ENCODE results near the gene PSMA6. TPM values are rescaled to one million over a fixed set of nuclear protein-coding genes. Genes with fewer than 3 reads are reported as not detected.

PSMA6 gene
- total RNA-seq, 1 donor from 2014 or later: 230 TPM

DNA sequence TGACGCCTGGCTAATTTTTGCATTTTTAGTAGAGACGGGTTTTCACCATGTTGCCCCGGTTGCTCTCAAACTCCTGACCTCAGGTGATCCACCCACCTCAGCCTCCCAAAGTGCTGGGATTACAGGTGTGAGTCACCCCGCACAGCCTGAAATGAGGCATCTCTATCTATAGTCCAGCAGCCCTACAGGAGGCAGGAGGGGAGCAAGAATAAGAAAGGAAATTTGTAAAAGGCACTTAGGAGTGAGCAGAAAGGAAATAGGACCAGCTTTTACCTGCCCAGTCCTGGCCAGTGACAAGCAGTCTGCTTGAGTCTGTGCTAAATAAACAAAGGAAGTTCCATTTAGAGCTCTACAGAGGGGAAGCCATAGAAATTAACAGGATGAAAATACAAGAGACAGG lies 15.0 kb upstream of the PSMA6 start:
- H3K9me3 ChIP-seq (ENCODE audit: control insufficient read depth in 3 of 3, low read length in 3 of 3): no peaks in the 10 kb centered on the region
- H3K27me3 ChIP-seq (ENCODE audit: control insufficient read depth in 3 of 3, insufficient read depth in 3 of 3, low read length in 3 of 3): no peaks in the 10 kb centered on the region
- H3K27ac ChIP-seq (ENCODE audit: low read depth, low read length): no peak overlapping the region
- no peak overlapping the region for H3K9ac ChIP-seq (ENCODE audit: low read depth in 1 of 3, low read length in 3 of 3)
- peaks cover 2 to 10% (median 5%) of the 10 kb centered on the region in 3 donors for H3K36me3 ChIP-seq (ENCODE audit: control insufficient read depth in 3 of 3, insufficient read depth in 3 of 3, low read length in 3 of 3)
- no peak overlapping the region for H3K4me3 ChIP-seq (ENCODE audit: low read length in 3 of 3)
- H3K4me1 ChIP-seq (ENCODE audit: control insufficient read depth in 3 of 3, insufficient read depth in 3 of 3, low read length in 3 of 3): no peaks in the 10 kb centered on the region

DNA sequence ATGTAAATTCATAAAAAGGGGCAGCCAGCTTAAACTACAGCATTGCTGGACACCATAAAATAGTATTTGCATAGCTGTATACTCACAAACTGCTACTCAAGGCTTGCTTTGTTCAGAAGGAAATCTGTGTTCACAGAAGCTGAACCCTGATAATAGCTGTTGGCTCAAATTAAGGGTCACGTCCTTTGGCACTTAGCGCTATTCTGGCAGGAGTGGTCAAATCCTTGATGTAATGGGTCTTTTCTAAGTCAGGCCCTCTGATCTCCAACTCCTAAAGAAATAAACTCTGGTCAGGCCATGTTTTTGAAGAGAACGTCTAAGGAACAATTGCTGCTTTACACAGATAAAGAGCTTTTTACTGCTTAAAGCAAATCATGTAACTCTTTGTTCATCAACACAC lies 12.8 kb upstream of the PSMA6 start:
- no peak overlapping the region for H3K4me3 ChIP-seq (ENCODE audit: low read length in 3 of 3)
- H3K27me3 ChIP-seq (ENCODE audit: control insufficient read depth in 3 of 3, insufficient read depth in 3 of 3, low read length in 3 of 3): no peaks in the 10 kb centered on the region
- H3K4me1 ChIP-seq (ENCODE audit: control insufficient read depth in 3 of 3, insufficient read depth in 3 of 3, low read length in 3 of 3): no peaks in the 10 kb centered on the region
- H3K36me3 ChIP-seq (ENCODE audit: control insufficient read depth in 3 of 3, insufficient read depth in 3 of 3, low read length in 3 of 3): peaks cover 0 to 6% (median under 1%) of the 10 kb centered on the region in 3 donors
- H3K9ac ChIP-seq (ENCODE audit: low read depth in 1 of 3, low read length in 3 of 3): no peak overlapping the region
- H3K27ac ChIP-seq (ENCODE audit: low read depth, low read length): no peak overlapping the region
- H3K9me3 ChIP-seq (ENCODE audit: control insufficient read depth in 3 of 3, low read length in 3 of 3): no peaks in the 10 kb centered on the region

DNA sequence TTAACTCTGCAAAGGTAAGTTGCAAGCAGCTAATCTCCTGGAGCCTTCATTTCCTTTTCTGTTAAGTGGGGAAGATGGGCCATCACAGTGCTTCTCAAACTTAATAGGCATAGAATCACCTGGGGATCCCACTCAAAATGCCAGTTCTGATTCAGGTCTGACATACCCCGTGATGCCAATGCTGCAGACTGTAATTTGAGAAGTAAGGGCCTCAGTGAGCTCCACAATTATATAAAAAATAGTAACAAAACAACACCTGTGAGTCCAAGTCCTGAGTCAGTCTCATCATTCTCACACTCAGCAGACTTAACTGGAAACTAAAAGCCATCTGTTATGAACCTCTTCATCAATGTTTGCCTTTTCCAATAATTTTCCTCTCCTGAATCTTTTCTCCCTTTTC lies 10.8 kb upstream of the PSMA6 start:
- Histone ChIP-seq H3K27ac (ENCODE audit: low read depth, low read length) (no peak overlapping the region), H3K4me1 (ENCODE audit: control insufficient read depth in 3 of 3, insufficient read depth in 3 of 3, low read length in 3 of 3) (no peaks in the 10 kb centered on the region)

DNA sequence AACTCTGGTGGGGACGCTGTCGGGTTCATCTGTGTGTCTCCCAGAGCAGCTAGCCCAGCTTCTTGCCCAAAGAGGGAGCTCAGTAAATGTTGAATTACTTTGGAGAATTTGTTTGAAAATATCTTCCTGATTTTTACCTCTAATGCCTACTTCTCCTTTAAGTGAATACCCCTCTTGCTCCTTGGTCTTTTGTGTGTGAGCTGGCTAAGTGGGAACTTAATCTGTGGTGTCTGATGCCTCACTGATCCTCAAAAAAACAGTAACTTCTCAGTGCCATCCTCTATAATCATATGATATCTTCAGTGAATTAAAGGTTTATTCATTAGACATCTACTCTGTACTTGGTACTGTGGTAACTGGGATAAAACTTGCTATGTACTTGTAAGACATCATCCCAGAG lies 7.7 kb upstream of the PSMA6 start:
- H3K27me3 ChIP-seq (ENCODE audit: control insufficient read depth in 3 of 3, insufficient read depth in 3 of 3, low read length in 3 of 3): no peaks in the 10 kb centered on the region
- no peak overlapping the region for H3K9ac ChIP-seq (ENCODE audit: low read depth in 1 of 3, low read length in 3 of 3)
- peaks cover 0 to 8% (median 0%) of the 10 kb centered on the region in 3 donors for H3K4me1 ChIP-seq (ENCODE audit: control insufficient read depth in 3 of 3, insufficient read depth in 3 of 3, low read length in 3 of 3)
- H3K9me3 ChIP-seq (ENCODE audit: control insufficient read depth in 3 of 3, low read length in 3 of 3): no peaks in the 10 kb centered on the region
- H3K4me3 ChIP-seq (ENCODE audit: low read length in 3 of 3): no peak overlapping the region
- no peak overlapping the region for H3K27ac ChIP-seq (ENCODE audit: low read depth, low read length)
- H3K36me3 ChIP-seq (ENCODE audit: control insufficient read depth in 3 of 3, insufficient read depth in 3 of 3, low read length in 3 of 3): no peaks in the 10 kb centered on the region

More for the DNA sequence above, 10.8 kb upstream of the PSMA6 start:
- Histone ChIP-seq H3K36me3 (ENCODE audit: control insufficient read depth in 3 of 3, insufficient read depth in 3 of 3, low read length in 3 of 3) (no peaks in the 10 kb centered on the region), H3K9me3 (ENCODE audit: control insufficient read depth in 3 of 3, low read length in 3 of 3) (no peaks in the 10 kb centered on the region), H3K9ac (ENCODE audit: low read depth in 1 of 3, low read length in 3 of 3) (no peak overlapping the region), H3K4me3 (ENCODE audit: low read length in 3 of 3) (no peak overlapping the region), H3K27me3 (ENCODE audit: control insufficient read depth in 3 of 3, insufficient read depth in 3 of 3, low read length in 3 of 3) (no peaks in the 10 kb centered on the region)

DNA sequence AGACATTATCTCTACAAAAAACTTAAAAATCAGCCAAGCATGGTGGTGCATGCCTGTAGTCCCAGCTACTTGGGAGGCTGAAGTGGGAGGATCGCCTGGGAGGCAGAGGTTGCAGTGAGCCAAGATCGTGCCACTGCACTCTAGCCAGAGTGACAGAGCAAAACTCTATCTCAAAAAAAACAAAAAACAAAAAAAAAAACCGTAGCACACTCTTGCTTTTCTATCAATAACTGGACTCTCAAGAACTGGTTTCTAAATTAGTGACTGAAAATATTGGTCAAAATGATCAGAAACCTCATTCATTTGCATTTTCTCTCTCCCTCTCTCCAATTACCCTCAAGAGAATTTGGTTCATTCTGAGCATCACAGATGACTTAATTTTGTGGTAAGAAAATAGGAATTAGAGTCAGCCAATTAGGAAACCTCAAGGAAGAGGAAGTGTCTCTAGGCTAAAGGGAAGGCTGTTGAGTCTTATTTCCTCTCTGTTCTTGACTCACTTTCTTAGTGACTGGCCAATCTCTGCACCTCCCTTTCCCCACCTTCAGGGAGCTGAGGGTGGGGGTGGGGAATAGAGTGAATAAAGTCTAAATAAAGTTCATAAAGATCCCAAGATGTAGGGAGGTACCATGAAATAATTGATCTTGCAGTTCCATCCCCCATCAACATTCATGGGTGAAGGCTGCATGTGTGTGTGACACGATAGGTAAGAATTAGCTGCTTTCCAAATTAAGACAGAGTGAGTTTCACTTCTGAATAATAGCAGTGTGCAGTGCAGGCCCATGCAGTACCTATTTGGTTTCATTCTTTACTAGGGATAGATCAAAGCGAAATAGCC lies 6.8 kb upstream of the PSMA6 start:
- H3K9me3 ChIP-seq (ENCODE audit: control insufficient read depth in 3 of 3, low read length in 3 of 3): no peaks in the 10 kb centered on the region
- no peaks in the 10 kb centered on the region for H3K36me3 ChIP-seq (ENCODE audit: control insufficient read depth in 3 of 3, insufficient read depth in 3 of 3, low read length in 3 of 3)
- H3K27ac ChIP-seq (ENCODE audit: low read depth, low read length): no peak overlapping the region
- H3K4me1 ChIP-seq (ENCODE audit: control insufficient read depth in 3 of 3, insufficient read depth in 3 of 3, low read length in 3 of 3): peaks cover 0 to 8% (median 0%) of the 10 kb centered on the region in 3 donors
- H3K4me3 ChIP-seq (ENCODE audit: low read length in 3 of 3): no peak overlapping the region
- no peak overlapping the region for H3K9ac ChIP-seq (ENCODE audit: low read depth in 1 of 3, low read length in 3 of 3)
- H3K27me3 ChIP-seq (ENCODE audit: control insufficient read depth in 3 of 3, insufficient read depth in 3 of 3, low read length in 3 of 3): no peaks in the 10 kb centered on the region

DNA sequence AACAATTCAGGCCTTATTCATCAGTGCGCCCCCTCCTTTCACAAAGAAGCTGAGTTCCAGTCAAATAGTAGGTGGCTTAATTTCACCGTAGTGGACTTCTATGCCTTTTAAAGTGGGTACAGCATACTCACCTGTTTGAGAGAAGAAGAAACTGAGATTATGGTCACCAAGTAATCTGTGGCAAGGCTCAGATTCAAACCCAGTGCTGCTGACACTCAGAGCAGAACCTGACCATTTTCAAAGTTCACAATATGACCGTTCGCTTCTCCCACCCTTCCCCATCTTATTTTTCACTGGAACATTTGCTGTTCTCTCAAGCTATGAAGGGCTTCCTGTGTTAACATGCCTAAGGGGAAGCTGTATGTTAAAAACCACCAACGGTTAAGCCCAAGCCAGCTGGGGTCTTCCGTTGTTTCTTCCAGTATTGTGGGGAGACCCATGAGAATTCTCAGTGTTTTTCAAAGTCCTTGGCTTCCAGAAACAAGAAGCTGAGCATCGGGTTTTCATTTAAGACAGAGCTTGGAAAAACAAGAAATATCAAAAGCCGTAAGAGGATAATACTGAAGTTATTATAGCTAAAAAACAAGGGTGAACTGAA lies 6.1 kb upstream of the PSMA6 start:
- no peak overlapping the region for H3K27ac ChIP-seq (ENCODE audit: low read depth, low read length)

DNA sequence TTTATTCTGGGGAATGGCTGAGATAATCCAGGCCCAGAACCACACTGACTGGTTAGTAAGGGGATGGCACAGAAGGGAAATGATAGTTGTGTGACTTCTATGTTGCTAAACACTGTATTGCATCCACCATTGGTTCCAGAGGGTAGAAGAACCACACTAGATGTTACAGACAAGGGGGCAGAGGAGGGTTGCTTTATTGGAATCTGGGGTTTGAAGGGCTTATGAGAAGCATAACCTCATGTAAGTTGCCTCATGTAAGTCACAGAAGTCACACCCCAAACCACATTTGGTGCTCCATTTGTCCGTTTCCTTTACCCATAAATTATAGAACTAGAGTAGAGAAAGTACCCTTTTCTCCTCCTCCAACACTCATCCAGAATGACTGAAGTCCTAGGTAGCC lies 5.5 kb upstream of the PSMA6 start:
- Histone ChIP-seq H3K9ac (ENCODE audit: low read depth in 1 of 3, low read length in 3 of 3) (no peak overlapping the region), H3K27ac (ENCODE audit: low read depth, low read length) (no peak overlapping the region), H3K36me3 (ENCODE audit: control insufficient read depth in 3 of 3, insufficient read depth in 3 of 3, low read length in 3 of 3) (no peaks in the 10 kb centered on the region), H3K4me1 (ENCODE audit: control insufficient read depth in 3 of 3, insufficient read depth in 3 of 3, low read length in 3 of 3) (peaks cover 0 to 8% (median 0%) of the 10 kb centered on the region in 3 donors), H3K9me3 (ENCODE audit: control insufficient read depth in 3 of 3, low read length in 3 of 3) (no peaks in the 10 kb centered on the region), H3K27me3 (ENCODE audit: control insufficient read depth in 3 of 3, insufficient read depth in 3 of 3, low read length in 3 of 3) (no peaks in the 10 kb centered on the region), H3K4me3 (ENCODE audit: low read length in 3 of 3) (no peak overlapping the region)

More for the DNA sequence above, 6.1 kb upstream of the PSMA6 start:
- H3K4me3 ChIP-seq (ENCODE audit: low read length in 3 of 3): no peak overlapping the region
- H3K9me3 ChIP-seq (ENCODE audit: control insufficient read depth in 3 of 3, low read length in 3 of 3): no peaks in the 10 kb centered on the region
- H3K4me1 ChIP-seq (ENCODE audit: control insufficient read depth in 3 of 3, insufficient read depth in 3 of 3, low read length in 3 of 3): peaks cover 0 to 8% (median 0%) of the 10 kb centered on the region in 3 donors
- no peaks in the 10 kb centered on the region for H3K27me3 ChIP-seq (ENCODE audit: control insufficient read depth in 3 of 3, insufficient read depth in 3 of 3, low read length in 3 of 3)
- H3K36me3 ChIP-seq (ENCODE audit: control insufficient read depth in 3 of 3, insufficient read depth in 3 of 3, low read length in 3 of 3): no peaks in the 10 kb centered on the region
- no peak overlapping the region for H3K9ac ChIP-seq (ENCODE audit: low read depth in 1 of 3, low read length in 3 of 3)

DNA sequence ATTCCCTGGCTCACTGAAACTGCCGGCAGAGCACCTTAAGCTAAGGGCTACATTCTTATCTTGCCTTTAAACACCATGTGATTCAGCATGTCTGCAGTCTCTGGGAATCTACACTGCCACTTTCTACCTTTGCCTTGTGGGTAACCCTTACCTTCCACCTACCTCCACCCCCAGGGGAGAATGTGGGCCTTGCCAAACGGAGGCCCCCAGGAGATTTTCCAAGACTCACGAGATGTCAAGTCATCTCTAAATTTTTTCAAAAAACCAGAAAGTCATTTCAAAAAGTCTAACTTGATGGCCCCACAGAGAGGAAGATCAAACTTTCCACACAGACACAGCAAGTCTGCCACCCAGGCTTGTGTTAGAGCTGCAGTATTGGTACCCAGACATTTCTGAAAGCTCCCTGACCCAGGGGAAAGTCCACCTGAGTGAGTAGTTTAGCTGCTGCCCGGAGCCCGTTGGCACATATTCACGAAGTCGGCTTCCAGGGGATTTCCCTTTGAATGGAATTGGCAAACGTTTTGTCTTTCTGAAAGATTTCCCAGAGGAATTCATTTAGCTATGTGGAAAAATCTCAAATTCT lies 4.7 kb upstream of the PSMA6 start:
- Histone ChIP-seq H3K27ac (ENCODE audit: low read depth, low read length) (no peak overlapping the region), H3K9me3 (ENCODE audit: control insufficient read depth in 3 of 3, low read length in 3 of 3) (no peaks in the 10 kb centered on the region), H3K4me3 (ENCODE audit: low read length in 3 of 3) (no peak overlapping the region), H3K36me3 (ENCODE audit: control insufficient read depth in 3 of 3, insufficient read depth in 3 of 3, low read length in 3 of 3) (peaks cover 0 to 3% (median 0%) of the 10 kb centered on the region in 3 donors), H3K9ac (ENCODE audit: low read depth in 1 of 3, low read length in 3 of 3) (no peak overlapping the region), H3K27me3 (ENCODE audit: control insufficient read depth in 3 of 3, insufficient read depth in 3 of 3, low read length in 3 of 3) (no peaks in the 10 kb centered on the region), H3K4me1 (ENCODE audit: control insufficient read depth in 3 of 3, insufficient read depth in 3 of 3, low read length in 3 of 3) (peaks cover 0 to 11% (median 0%) of the 10 kb centered on the region in 3 donors)

DNA sequence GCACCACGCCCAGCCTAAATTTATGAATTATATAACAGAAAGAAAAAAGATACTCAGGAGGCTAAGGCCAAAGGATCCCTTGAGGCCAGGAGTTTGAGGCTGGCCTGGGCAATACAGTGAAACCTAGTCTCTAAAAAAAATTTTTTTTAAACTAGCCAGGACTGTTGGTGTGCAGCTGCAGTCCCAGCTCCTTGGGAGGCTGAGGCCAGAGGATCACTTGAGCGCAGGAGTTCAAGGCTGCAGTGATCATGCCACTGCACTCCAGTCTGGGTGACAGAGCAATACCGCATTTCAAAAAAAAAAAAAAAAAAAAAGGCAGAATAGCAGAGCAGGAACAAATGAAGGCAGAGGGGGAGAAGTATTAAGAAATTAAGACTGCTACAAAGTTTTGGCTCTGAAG lies 2.6 kb upstream of the PSMA6 start:
- Histone ChIP-seq H3K27ac (ENCODE audit: low read depth, low read length) (no peak overlapping the region), H3K4me3 (ENCODE audit: low read length in 3 of 3) (no peak overlapping the region), H3K9ac (ENCODE audit: low read depth in 1 of 3, low read length in 3 of 3) (no peak overlapping the region), H3K9me3 (ENCODE audit: control insufficient read depth in 3 of 3, low read length in 3 of 3) (no peaks in the 10 kb centered on the region), H3K27me3 (ENCODE audit: control insufficient read depth in 3 of 3, insufficient read depth in 3 of 3, low read length in 3 of 3) (no peaks in the 10 kb centered on the region), H3K4me1 (ENCODE audit: control insufficient read depth in 3 of 3, insufficient read depth in 3 of 3, low read length in 3 of 3) (peaks cover 12 to 25% (median 17%) of the 10 kb centered on the region in 3 donors), H3K36me3 (ENCODE audit: control insufficient read depth in 3 of 3, insufficient read depth in 3 of 3, low read length in 3 of 3) (peaks cover 0 to 3% (median 0%) of the 10 kb centered on the region in 3 donors)

Measured in skeletal muscle tissue (tissue), 4 donors.